ACHN (cell line): ENCODE measurements around the gene UBE2L5.

ENCODE experiments used
- DNase-seq: peaks from one replicate; pipeline ENCODE4 v3.0.0-alpha.2; 2015
- in situ Hi-C: cut with HindIII; loops from 2 replicates; pipeline ENCODE4 v1.10.0; 2017; ENCODE audit warnings: low sequenced_read_pairs, low pct_ligation_motif_present, low pct_unique_long_range_greater_than_20kb

The UBE2L5 gene

GRCh38 chr13:30401347-30401746 lies 20.9 kb upstream of the UBE2L5 start:
- in situ Hi-C loops = no loop called here
- no peak for DNase-seq

GRCh38 chr13:30403456-30403855 lies 18.8 kb upstream of the UBE2L5 start:
- in situ Hi-C loops = no loop called here

GRCh38 chr13:30404207-30404606 lies 18.1 kb upstream of the UBE2L5 start:
- no peak for DNase-seq
- in situ Hi-C loops = no loop called here

More at GRCh38 chr13:30403456-30403855, 18.8 kb upstream of the UBE2L5 start:
- DNase-seq = no peak

- in situ Hi-C loops = no loop called here
These were observed 15.4 kb upstream of the UBE2L5 start for GRCh38 chr13:30406779-30407416.

GRCh38 chr13:30408319-30409101 lies 13.8 kb upstream of the UBE2L5 start:
- in situ Hi-C loops = no loop called here
- DNase-seq = peak; percentile 93

More at GRCh38 chr13:30406779-30407416, 15.4 kb upstream of the UBE2L5 start:
- DNase-seq = no peak

- in situ Hi-C loops = no loop called here
- DNase-seq = peak; percentile 30
These were observed 12.2 kb upstream of the UBE2L5 start for GRCh38 chr13:30409886-30410704.

- DNase-seq = no peak
- in situ Hi-C loops = no loop called here
These were observed 11.6 kb upstream of the UBE2L5 start for GRCh38 chr13:30410705-30411125.

- no peak for DNase-seq
- in situ Hi-C loops = no loop called here
These were observed 9.9 kb upstream of the UBE2L5 start for GRCh38 chr13:30412346-30412745.

- in situ Hi-C loops = no loop called here
- DNase-seq = no peak
These were observed 8.5 kb upstream of the UBE2L5 start for GRCh38 chr13:30413842-30414241.

- no peak for DNase-seq
- in situ Hi-C loops = no loop called here
These were observed 6.8 kb upstream of the UBE2L5 start for GRCh38 chr13:30415430-30416030.

GRCh38 chr13:30416471-30416870 lies 5.8 kb upstream of the UBE2L5 start:
- in situ Hi-C loops = no loop called here
- DNase-seq = no peak

- in situ Hi-C loops = no loop called here
- no peak for DNase-seq
These were observed 4.1 kb upstream of the UBE2L5 start for GRCh38 chr13:30418075-30418716.

- in situ Hi-C loops = no loop called here
- no peak for DNase-seq
These were observed 3.4 kb upstream of the UBE2L5 start for GRCh38 chr13:30418717-30419459.

- in situ Hi-C loops = no loop called here
- DNase-seq = peak; percentile 81
These were observed 920 bp upstream of the UBE2L5 start for GRCh38 chr13:30421093-30422053.

GRCh38 chr13:30423891-30424290 lies 1.6 kb downstream of the UBE2L5 start:
- in situ Hi-C loops = no loop called here
- DNase-seq = no peak

- DNase-seq = no peak
- in situ Hi-C loops = no loop called here
These were observed 6.9 kb downstream of the UBE2L5 start for GRCh38 chr13:30429235-30429634.
